ENCODE data around the gene PEPD.

- no peak for TF ChIP-seq CTCF (IDR thresholded peaks at IDR 0.05; ENCODE audit: low read depth, low read length, missing input control)
- no peak for TF ChIP-seq REST (IDR thresholded peaks at IDR 0.05)
- TF ChIP-seq GABPA (IDR thresholded peaks at IDR 0.05 in 1 of 2, conservative IDR thresholded peaks at IDR 0.05 in 1 of 2), result no peak
- TF ChIP-seq EGR1 (IDR thresholded peaks at IDR 0.05; ENCODE audit: low read depth in 2 of 2), result no peak
- TF ChIP-seq MAX (IDR thresholded peaks at IDR 0.05), result no peak
- TF ChIP-seq ATF3 (IDR thresholded peaks at IDR 0.05), result no peak
- no peak for TF ChIP-seq TAF1 (conservative IDR thresholded peaks at IDR 0.05)
- TF ChIP-seq HNF4A (conservative IDR thresholded peaks at IDR 0.05), result no peak
- no peak for TF ChIP-seq RAD21 (IDR thresholded peaks at IDR 0.05)
- no peak for TF ChIP-seq YY1 (IDR thresholded peaks at IDR 0.05)
- no peak for TF ChIP-seq ZBTB33 (IDR thresholded peaks at IDR 0.05)
- TF ChIP-seq JUND (IDR thresholded peaks at IDR 0.05), result no peak
- TF ChIP-seq SP1 (IDR thresholded peaks at IDR 0.05), result no peak
Observed at GRCh38 chr19:33558856-33559255, 37.3 kb upstream of the PEPD start.

Data from liver (tissue), 3 donors.